Prostate gland (tissue), 2 donors: ENCODE results near the gene FAU. TPM values are rescaled to one million over a fixed set of nuclear protein-coding genes. Genes with fewer than 3 reads are reported as not detected.

Experiments used
- DNase-seq: peaks from one replicate; pipeline ENCODE4 v3.0.0-alpha.2; 2019; ENCODE audit warnings: low spot score
- H3K27ac ChIP-seq, 2 donors: fragments of 200-600 bp; sonication (generic); 2 replicates each; pipeline ENCODE4 v1.5.1; 2017 to 2019
- H3K27me3 ChIP-seq: fragments of 200-600 bp; sonication (generic); replicated peaks from 2 replicates; pipeline ENCODE4 v1.5.1; 2019; ENCODE audit not compliant: insufficient read depth
- H3K36me3 ChIP-seq, 2 donors: fragments of 200-600 bp; sonication (generic); 1 replicate in 1 of 2; 2 replicates in 1 of 2; pipeline versions ENCODE4 v1.5.1 to v1.8.1; 2017 to 2019
- H3K4me1 ChIP-seq: fragments of 200-600 bp; sonication (generic); replicated peaks from 2 replicates; pipeline ENCODE4 v1.5.1; 2019
- H3K4me3 ChIP-seq, 2 donors: fragments of 200-600 bp; sonication (generic); 2 replicates each; pipeline ENCODE4 v1.5.1; 2017 to 2019
- H3K9me3 ChIP-seq: fragments of 200-600 bp; sonication (generic); 2 replicates; pipeline ENCODE4 v1.5.1; 2017
- POLR2A ChIP-seq: fragments of 450-650 bp; IDR thresholded peaks from one replicate; pipeline ENCODE4 v1.6.1; 2016; ENCODE audit warnings: antibody characterized with exemption, mild to moderate bottlenecking
- POLR2AphosphoS5 ChIP-seq: sonication (generic); formaldehyde crosslinking; IDR thresholded peaks from one replicate; pipeline ENCODE4 v1.6.1; 2017; ENCODE audit warnings: antibody characterized with exemption
- WGBS: methylation state at CpG from one replicate; pipeline ENCODE4 v1.1.5; 2018; 5-methylcytosine and 5-hydroxymethylcytosine counted together
- intact Hi-C: fragments of 100-400 bp; cut with DNase I; formaldehyde crosslinking; loops from one replicate; pipeline ENCODE4 v1.14.2; 2022
- total RNA-seq, 2 donors: library from RNA; depleted of rRNA; stranded (reverse); fragments of >200 nt; gene quantifications; one replicate each; pipeline ENCODE4 v1.1.0, GENCODE V29; 2016
- TF ChIP-seq, protein P1 (sequence below), 4 experiments: fragments of 200-600 bp in 2 of 4; fragments of 450-650 bp in 2 of 4; sonication (generic) in 2 of 4; IDR thresholded peaks; 1 replicate in 3 of 4; 2 replicates in 1 of 4; pipeline ENCODE4 v1.5.1; 2016 to 2019; ENCODE audit warnings: antibody characterized with exemption in 4 of 4, mild to moderate bottlenecking in 2 of 4, moderate library complexity in 2 of 4

FAU gene
- total RNA-seq, 2 donors from 2014 or later, result 654 to 691 TPM

- Histone ChIP-seq H3K4me3 (no peak overlapping the region), H3K4me1 (peaks cover 26% of the 10 kb centered on the region), H3K27me3 (no peaks in the 10 kb centered on the region), H3K36me3 (no peaks in the 10 kb centered on the region), H3K27ac (peak overlapping the region; percentile 10 to 71), H3K9me3 (no peaks in the 10 kb centered on the region)
- TF ChIP-seq POLR2A, result no peak
- peak; percentile 11 for TF ChIP-seq POLR2AphosphoS5
- intact Hi-C loops, result no loop called here
- no peak for DNase-seq
- 87% methylated on average over 6 of the region's 6 CpGs for WGBS
Observed at GRCh38 chr11:65100674-65101350, 21.1 kb downstream of the FAU start.

- WGBS, result 26% methylated on average over 8 of the region's 8 CpGs
Observed at GRCh38 chr11:65096926-65097325, 25.0 kb downstream of the FAU start.

DNA sequence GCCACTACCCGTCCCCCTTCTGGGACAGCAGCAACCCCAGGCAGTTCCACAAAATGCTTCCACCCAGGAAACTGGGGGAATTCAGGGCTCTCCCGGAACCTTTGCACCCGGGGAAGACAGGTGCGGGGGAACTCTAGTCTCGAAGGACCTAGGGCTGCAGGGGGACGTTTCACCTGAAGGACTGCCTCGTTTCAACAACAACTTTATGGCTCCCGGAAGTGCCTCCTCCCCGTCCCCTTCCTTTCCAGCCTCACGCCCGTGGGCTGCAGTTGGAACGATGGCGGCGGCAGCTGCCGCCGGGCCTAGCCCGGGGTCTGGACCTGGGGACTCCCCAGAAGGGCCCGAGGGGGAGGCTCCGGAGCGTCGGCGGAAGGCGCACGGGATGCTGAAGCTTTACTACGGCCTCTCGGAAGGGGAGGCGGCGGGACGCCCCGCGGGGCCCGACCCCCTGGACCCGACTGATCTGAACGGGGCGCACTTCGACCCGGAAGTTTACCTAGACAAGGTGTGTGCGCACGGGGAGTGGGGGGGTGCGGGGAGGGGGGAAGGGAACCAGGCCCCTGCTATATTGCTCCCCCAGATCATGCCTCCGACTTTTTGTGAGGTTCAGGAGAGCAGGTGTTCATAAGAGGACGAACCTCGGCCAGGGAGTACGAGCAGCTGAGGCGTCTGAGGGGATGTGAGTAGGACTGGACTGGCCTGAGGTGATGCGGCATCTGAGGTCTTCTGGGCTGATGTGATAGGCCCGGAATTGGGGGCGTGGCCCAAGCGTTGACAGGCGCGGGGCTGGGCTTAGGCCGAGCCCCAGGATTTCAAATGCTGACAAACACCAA lies 25.7 kb downstream of the FAU start, which contains the start of gene VPS51:
VPS51 (plus strand) TSS at position 241 of the 833 bp plus-strand sequence; CDS start at position 278, 37 bp downstream.
- DNase-seq, result peak; percentile 79
- peak; percentile 98 for TF ChIP-seq POLR2AphosphoS5
- peak; percentile 9 for TF ChIP-seq POLR2A
- TF ChIP-seq, protein P1, sequence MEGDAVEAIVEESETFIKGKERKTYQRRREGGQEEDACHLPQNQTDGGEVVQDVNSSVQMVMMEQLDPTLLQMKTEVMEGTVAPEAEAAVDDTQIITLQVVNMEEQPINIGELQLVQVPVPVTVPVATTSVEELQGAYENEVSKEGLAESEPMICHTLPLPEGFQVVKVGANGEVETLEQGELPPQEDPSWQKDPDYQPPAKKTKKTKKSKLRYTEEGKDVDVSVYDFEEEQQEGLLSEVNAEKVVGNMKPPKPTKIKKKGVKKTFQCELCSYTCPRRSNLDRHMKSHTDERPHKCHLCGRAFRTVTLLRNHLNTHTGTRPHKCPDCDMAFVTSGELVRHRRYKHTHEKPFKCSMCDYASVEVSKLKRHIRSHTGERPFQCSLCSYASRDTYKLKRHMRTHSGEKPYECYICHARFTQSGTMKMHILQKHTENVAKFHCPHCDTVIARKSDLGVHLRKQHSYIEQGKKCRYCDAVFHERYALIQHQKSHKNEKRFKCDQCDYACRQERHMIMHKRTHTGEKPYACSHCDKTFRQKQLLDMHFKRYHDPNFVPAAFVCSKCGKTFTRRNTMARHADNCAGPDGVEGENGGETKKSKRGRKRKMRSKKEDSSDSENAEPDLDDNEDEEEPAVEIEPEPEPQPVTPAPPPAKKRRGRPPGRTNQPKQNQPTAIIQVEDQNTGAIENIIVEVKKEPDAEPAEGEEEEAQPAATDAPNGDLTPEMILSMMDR (IDR thresholded peaks at IDR 0.05), result peak in 3 of 4 experiments; percentile 11 to 50 (median 25)
- Histone ChIP-seq H3K9me3 (no peaks in the 10 kb centered on the region), H3K36me3 (no peaks in the 10 kb centered on the region), H3K4me1 (peaks cover 8% of the 10 kb centered on the region), H3K27ac (peak within 1 kb of the TSS; percentile 84 to 88), H3K4me3 (peak within 1 kb of the TSS; percentile 65 to 77), H3K27me3 (no peaks in the 10 kb centered on the region)
- intact Hi-C loops, result no loop called here
- under 1% methylated on average over 23 of the region's 52 CpGs for WGBS

More at GRCh38 chr11:65096926-65097325, 25.0 kb downstream of the FAU start:
- peak overlapping the region; percentile 84 to 88 for H3K27ac ChIP-seq
- H3K9me3 ChIP-seq, result no peaks in the 10 kb centered on the region
- peaks cover 10% of the 10 kb centered on the region for H3K4me1 ChIP-seq
- no peaks in the 10 kb centered on the region for H3K36me3 ChIP-seq
- TF ChIP-seq POLR2A, result no peak
- TF ChIP-seq, protein P1 (IDR thresholded peaks at IDR 0.05), result no peak
- TF ChIP-seq POLR2AphosphoS5, result no peak
- H3K4me3 ChIP-seq, result peak overlapping the region; percentile 65 to 77
- no peaks in the 10 kb centered on the region for H3K27me3 ChIP-seq
- intact Hi-C loops, result no loop called here
- no peak for DNase-seq

DNA sequence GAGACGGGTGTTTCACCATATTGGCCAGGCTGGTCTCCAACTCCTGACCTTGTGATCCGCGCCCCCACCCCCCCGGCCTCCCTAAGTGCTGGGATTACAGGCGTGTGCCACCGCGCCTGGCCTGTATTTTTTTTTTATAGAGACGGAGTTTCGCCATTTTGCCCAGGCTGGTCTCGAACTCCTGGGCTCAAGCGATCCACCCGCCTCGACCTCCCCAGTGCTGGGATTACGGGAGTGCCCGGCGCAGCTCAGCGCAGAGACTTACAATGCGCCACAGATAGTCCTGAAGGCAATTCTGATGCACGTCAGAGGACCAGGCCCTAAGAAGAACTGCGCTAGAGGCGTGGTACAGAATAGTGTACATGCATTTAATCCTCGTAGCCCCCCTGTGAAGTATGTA lies 26.5 kb downstream of the FAU start:
- peaks cover 5% of the 10 kb centered on the region for H3K4me1 ChIP-seq
- DNase-seq, result no peak
- H3K27ac ChIP-seq, result peak overlapping the region; percentile 84 to 88
- intact Hi-C loops, result no loop called here
- H3K4me3 ChIP-seq, result no peak overlapping the region
- 78% methylated on average over 22 of the region's 22 CpGs for WGBS
- no peaks in the 10 kb centered on the region for H3K36me3 ChIP-seq
- no peak for TF ChIP-seq POLR2AphosphoS5
- TF ChIP-seq, protein P1 (IDR thresholded peaks at IDR 0.05), result no peak
- TF ChIP-seq POLR2A, result no peak
- no peaks in the 10 kb centered on the region for H3K27me3 ChIP-seq
- no peaks in the 10 kb centered on the region for H3K9me3 ChIP-seq

DNA sequence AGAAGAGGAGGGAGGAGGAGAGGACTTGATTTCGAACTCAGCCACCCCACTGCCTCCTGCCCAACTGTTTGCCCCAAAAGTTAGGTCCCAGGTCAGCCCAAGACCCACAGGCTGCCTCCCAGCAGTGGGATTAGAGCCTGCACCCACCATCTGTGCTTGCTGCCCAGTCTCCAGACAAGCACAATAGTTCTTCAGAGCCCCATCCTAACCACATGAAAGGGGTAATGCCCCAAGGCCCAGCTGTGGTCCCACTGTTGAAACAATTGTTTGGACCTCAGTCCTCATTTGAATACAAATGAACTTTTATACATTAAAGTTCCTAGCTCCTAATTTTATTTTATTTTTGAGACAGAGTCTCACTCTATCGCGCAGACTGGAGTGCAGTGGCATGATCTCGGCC lies 31.3 kb downstream of the FAU start:
- Histone ChIP-seq H3K27ac (no peak overlapping the region), H3K4me1 (no peaks in the 10 kb centered on the region), H3K36me3 (peaks cover 0 to 5% of the 10 kb centered on the region in 2 donors), H3K27me3 (no peaks in the 10 kb centered on the region), H3K4me3 (no peak overlapping the region), H3K9me3 (no peaks in the 10 kb centered on the region)
- intact Hi-C loops, result no loop called here
- TF ChIP-seq POLR2AphosphoS5, result no peak
- TF ChIP-seq POLR2A, result no peak
- TF ChIP-seq, protein P1 (IDR thresholded peaks at IDR 0.05), result no peak
- WGBS, result 91% methylated on average over 4 of the region's 4 CpGs
- no peak for DNase-seq
